HEK293 (cell line): ENCODE results near the gene SAPCD1.

Experiments
- ELK4 ChIP-seq: IDR thresholded peaks from 2 replicates; pipeline ENCODE4 v1.6.1; 2011; ENCODE audit warnings: mild to moderate bottlenecking, low read depth, low read length, borderline replicate concordance
- GFI1B ChIP-seq: fragments of 450-650 bp; formaldehyde crosslinking; IDR thresholded peaks from 2 replicates; pipeline ENCODE4 v1.5.1; 2016; ENCODE audit warnings: missing biosample characterization, missing genetic modification characterization
- GLI2 ChIP-seq: fragments of 450-650 bp; formaldehyde crosslinking; IDR thresholded peaks from 2 replicates; pipeline ENCODE4; 2017; ENCODE audit warnings: missing biosample characterization, missing genetic modification characterization, low read depth, borderline replicate concordance
- HIC1 ChIP-seq: fragments of 450-650 bp; formaldehyde crosslinking; IDR thresholded peaks from 2 replicates; pipeline ENCODE4 v1.5.1; 2016; ENCODE audit warnings: missing biosample characterization, missing genetic modification characterization
- KLF17 ChIP-seq: fragments of 450-650 bp; formaldehyde crosslinking; IDR thresholded peaks from 2 replicates; pipeline ENCODE4 v1.5.1; 2016; ENCODE audit warnings: missing biosample characterization, missing genetic modification characterization
- PBX3 ChIP-seq: sonication (generic); formaldehyde crosslinking; IDR thresholded peaks from 2 replicates; pipeline ENCODE4 v1.8.1; 2022; ENCODE audit warnings: mild to moderate bottlenecking, moderate library complexity, missing genetic modification reagents
- TRIM28 ChIP-seq: IDR thresholded peaks from 2 replicates; pipeline ENCODE4 v1.6.1; 2011; ENCODE audit warnings: low read length, control low read depth, borderline replicate concordance
- ZBTB7A ChIP-seq: fragments of 450-650 bp; formaldehyde crosslinking; IDR thresholded peaks from 2 replicates; pipeline ENCODE4 v1.5.1; 2016; ENCODE audit warnings: low read depth, missing biosample characterization, missing genetic modification characterization
- ZFP37 ChIP-seq: fragments of 450-650 bp; formaldehyde crosslinking; IDR thresholded peaks from 2 replicates; pipeline ENCODE4 v1.5.1; 2016; ENCODE audit warnings: missing biosample characterization, missing genetic modification characterization
- ZNF19 ChIP-seq: fragments of 450-650 bp; formaldehyde crosslinking; IDR thresholded peaks from 2 replicates; pipeline ENCODE4; 2016; ENCODE audit warnings: missing biosample characterization, missing genetic modification characterization, low read depth
- ZNF214 ChIP-seq: fragments of 450-650 bp; formaldehyde crosslinking; IDR thresholded peaks from 2 replicates; pipeline ENCODE4 v1.5.1; 2017; ENCODE audit warnings: missing biosample characterization, mild to moderate bottlenecking, missing genetic modification characterization, borderline replicate concordance
- ZNF23 ChIP-seq: fragments of 450-650 bp; formaldehyde crosslinking; IDR thresholded peaks from 2 replicates; pipeline ENCODE4 v1.5.1; 2016; ENCODE audit warnings: missing biosample characterization, missing genetic modification characterization, borderline replicate concordance
- ZNF26 ChIP-seq: fragments of 450-650 bp; formaldehyde crosslinking; IDR thresholded peaks from 2 replicates; pipeline ENCODE4 v1.5.1; 2016; ENCODE audit warnings: missing biosample characterization, missing genetic modification characterization
- ZNF335 ChIP-seq: fragments of 450-650 bp; formaldehyde crosslinking; conservative IDR thresholded peaks from 2 replicates; pipeline ENCODE4 v1.5.1; 2016; ENCODE audit warnings: missing biosample characterization, missing genetic modification characterization
- ZNF398 ChIP-seq: fragments of 450-650 bp; formaldehyde crosslinking; IDR thresholded peaks from 2 replicates; pipeline ENCODE4 v1.5.1; 2017; ENCODE audit warnings: missing biosample characterization, missing genetic modification characterization
- ZNF449 ChIP-seq: fragments of 450-650 bp; formaldehyde crosslinking; IDR thresholded peaks from 2 replicates; pipeline ENCODE4 v1.5.1; 2017; ENCODE audit warnings: missing biosample characterization, mild to moderate bottlenecking, missing genetic modification characterization, moderate library complexity
- ZNF473 ChIP-seq: fragments of 450-650 bp; formaldehyde crosslinking; IDR thresholded peaks from 2 replicates; pipeline ENCODE4 v1.5.1; 2017; ENCODE audit warnings: missing biosample characterization, missing genetic modification characterization
- ZNF514 ChIP-seq: fragments of 450-650 bp; formaldehyde crosslinking; IDR thresholded peaks from 2 replicates; pipeline ENCODE4 v1.5.1; 2016; ENCODE audit warnings: missing biosample characterization, missing genetic modification characterization
- ZNF549 ChIP-seq: fragments of 450-650 bp; IDR thresholded peaks from 2 replicates; pipeline ENCODE4 v1.5.1; 2018; ENCODE audit warnings: missing biosample characterization, missing genetic modification characterization, mild to moderate bottlenecking, inconsistent platforms, moderate library complexity
- ZNF610 ChIP-seq: fragments of 450-650 bp; formaldehyde crosslinking; IDR thresholded peaks from 2 replicates; pipeline ENCODE4 v1.5.1; 2016; ENCODE audit warnings: missing biosample characterization, missing genetic modification characterization, borderline replicate concordance
- ZNF621 ChIP-seq: fragments of 450-650 bp; formaldehyde crosslinking; IDR thresholded peaks from 2 replicates; pipeline ENCODE4 v1.5.1; 2017; ENCODE audit warnings: missing biosample characterization, missing genetic modification characterization
- ZNF639 ChIP-seq: fragments of 450-650 bp; formaldehyde crosslinking; IDR thresholded peaks from 2 replicates; pipeline ENCODE4 v1.5.1; 2016; ENCODE audit warnings: missing biosample characterization, missing genetic modification characterization
- ZNF677 ChIP-seq: fragments of 450-650 bp; IDR thresholded peaks from 2 replicates; pipeline ENCODE4 v1.5.0; 2018; ENCODE audit warnings: missing biosample characterization, mild to moderate bottlenecking, missing genetic modification characterization, moderate library complexity
- ZNF747 ChIP-seq: fragments of 450-650 bp; formaldehyde crosslinking; IDR thresholded peaks from 2 replicates; pipeline ENCODE4 v1.5.1; 2016; ENCODE audit warnings: missing biosample characterization, missing genetic modification characterization
- ZSCAN4 ChIP-seq: fragments of 450-650 bp; formaldehyde crosslinking; IDR thresholded peaks from 2 replicates; pipeline ENCODE4 v1.5.1; 2017; ENCODE audit warnings: missing biosample characterization, missing genetic modification characterization

SAPCD1 gene

GRCh38 chr6:31795616-31796298 is 33.3 kb downstream of the SAPCD1 start, which contains the start of gene VARS1 (continued):
- TF ChIP-seq ZBTB7A (tag by site-specific recombination) = peak; percentile 57; the same call in 1 of the 2 replicates
- TF ChIP-seq ZNF449 (tag by site-specific recombination) = 0 out of 2 replicates have a peak, but pooled peaks have one; percentile 40
- no peak for TF ChIP-seq ZNF214 (tag by site-specific recombination)
- TF ChIP-seq ZNF610 (tag by site-specific recombination) = no peak
- peak; percentile 95 for TF ChIP-seq ZNF335 (tag by site-specific recombination)
- TF ChIP-seq PBX3 (CRISPR knock-in tag) = peak; percentile 82
- TF ChIP-seq ZFP37 (tag by site-specific recombination) = no peak
- no peak for TF ChIP-seq ZNF19 (tag by site-specific recombination)
- TF ChIP-seq ELK4 = peak; percentile 71; the same call in 1 of the 2 replicates
- no peak for TF ChIP-seq ZNF23 (tag by site-specific recombination)
- no peak for TF ChIP-seq ZNF26
- no peak for TF ChIP-seq ZNF747
- TF ChIP-seq ZNF549 (tag by site-specific recombination) = no peak
- TF ChIP-seq ZNF621 (tag by site-specific recombination) = no peak
- TF ChIP-seq ZNF398 (tag by site-specific recombination) = no peak
- TF ChIP-seq GLI2 = no peak
- peak; percentile 75 for TF ChIP-seq ZNF677 (tag by site-specific recombination)
- no peak; the same call in 1 of the 2 replicates for TF ChIP-seq ZSCAN4 (tag by site-specific recombination)
- no peak for TF ChIP-seq GFI1B (tag by site-specific recombination)
- no peak for TF ChIP-seq ZNF473 (tag by site-specific recombination)
- peak; percentile 10; the same call in 1 of the 2 replicates for TF ChIP-seq TRIM28
- TF ChIP-seq ZNF514 (tag by site-specific recombination) = no peak
- TF ChIP-seq HIC1 (tag by site-specific recombination) = peak; percentile 99
- no peak for TF ChIP-seq ZNF639
- peak; percentile 61; the same call in 1 of the 2 replicates for TF ChIP-seq KLF17
